ENCODE results near the gene ULBP3. TPM values are rescaled to one million over a fixed set of nuclear protein-coding genes. Genes with fewer than 3 reads are reported as not detected.
"Not testable (repeated sequence)": the region's sequence is repeated elsewhere in the genome, so short reads cannot be mapped to it uniquely, and the experiment has no call there.

Gene ULBP3
- total RNA-seq, 1 donor from 2014 or later: 10.3 TPM

GRCh38 chr6:150043096-150043495 is 25.8 kb downstream of the ULBP3 start:
- no peak for DNase-seq (ENCODE audit: low read depth)

- no peak for DNase-seq (ENCODE audit: low read depth)
Measured at GRCh38 chr6:150038202-150039062, 30.5 kb downstream of the ULBP3 start.

GRCh38 chr6:150037526-150038201 is 31.3 kb downstream of the ULBP3 start:
- DNase-seq (ENCODE audit: low read depth): no peak

GRCh38 chr6:150036081-150036480 is 32.8 kb downstream of the ULBP3 start:
- DNase-seq (ENCODE audit: low read depth): no peak

GRCh38 chr6:150033207-150033771 is 35.6 kb downstream of the ULBP3 start:
- no peak for DNase-seq (ENCODE audit: low read depth)

- no peak for DNase-seq (ENCODE audit: low read depth)
Measured at GRCh38 chr6:150032598-150032997, 36.3 kb downstream of the ULBP3 start.

- no peak for DNase-seq (ENCODE audit: low read depth)
Measured at GRCh38 chr6:150030611-150031010, 38.3 kb downstream of the ULBP3 start.

GRCh38 chr6:150029749-150030148 is 39.2 kb downstream of the ULBP3 start:
- no peak for DNase-seq (ENCODE audit: low read depth)

GRCh38 chr6:150029276-150029675 is 39.6 kb downstream of the ULBP3 start:
- DNase-seq (ENCODE audit: low read depth): no peak

GRCh38 chr6:150028799-150029198 is 40.1 kb downstream of the ULBP3 start:
- DNase-seq (ENCODE audit: low read depth): no peak

GRCh38 chr6:150027806-150028565 is 40.9 kb downstream of the ULBP3 start:
- DNase-seq (ENCODE audit: low read depth): no peak

GRCh38 chr6:150026976-150027805 is 41.7 kb downstream of the ULBP3 start:
- DNase-seq (ENCODE audit: low read depth): no peak

- DNase-seq (ENCODE audit: low read depth): peak; percentile 77
Measured at GRCh38 chr6:150025201-150025917, 43.6 kb downstream of the ULBP3 start, which contains the start of gene RAET1L. TSS of gene RAET1L (minus strand) at chr6:150025532. CDS start at chr6:150025471, 61 bp downstream.

- DNase-seq (ENCODE audit: low read depth): no peak
Measured at GRCh38 chr6:150024646-150025155, 44.2 kb downstream of the ULBP3 start.

GRCh38 chr6:150024021-150024420 is 44.9 kb downstream of the ULBP3 start:
- DNase-seq (ENCODE audit: low read depth): not testable (repeated sequence)

GRCh38 chr6:150021870-150022269 is 47.1 kb downstream of the ULBP3 start:
- not testable (repeated sequence) for DNase-seq (ENCODE audit: low read depth)

- DNase-seq (ENCODE audit: low read depth): no peak
Measured at GRCh38 chr6:150018846-150019580, 49.9 kb downstream of the ULBP3 start.

- DNase-seq (ENCODE audit: low read depth): not testable (repeated sequence)
Measured at GRCh38 chr6:150017186-150017521, 51.8 kb downstream of the ULBP3 start.

Measured in renal cortical epithelial cell (primary cell).